ENCODE data around the gene FCHO1.
"Not testable (repeated sequence)": the region's sequence is repeated elsewhere in the genome, so short reads cannot be mapped to it uniquely, and the experiment has no call there.

FCHO1 gene

DNA sequence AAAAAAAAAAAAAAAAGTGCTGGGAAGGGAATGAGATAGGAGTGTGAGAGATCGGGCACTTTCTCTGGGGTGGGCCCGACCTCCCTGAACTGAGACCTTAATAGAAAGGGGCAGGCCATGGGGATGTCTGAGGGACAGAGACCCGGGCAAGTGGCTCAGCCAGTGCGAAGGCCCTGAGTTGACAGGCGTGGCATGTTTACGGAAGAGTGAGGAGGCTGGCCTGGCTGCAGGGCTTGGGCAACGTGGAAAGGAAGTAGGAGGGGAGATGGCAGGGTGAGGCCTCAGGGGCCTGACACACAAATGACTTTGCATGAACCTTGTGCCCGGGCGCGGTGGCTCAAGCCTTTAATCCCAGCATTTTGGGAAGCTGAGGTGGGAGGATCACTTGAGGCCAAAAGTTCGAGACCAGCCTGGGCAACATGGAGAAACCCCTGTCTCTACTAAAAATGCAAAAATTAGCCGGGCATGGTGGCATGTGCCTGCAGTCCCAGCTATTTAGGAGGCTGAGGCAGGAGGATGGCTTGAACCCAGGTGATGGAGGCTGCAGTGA, 13.9 kb downstream of the FCHO1 start:
- no peak for DNase-seq

DNA sequence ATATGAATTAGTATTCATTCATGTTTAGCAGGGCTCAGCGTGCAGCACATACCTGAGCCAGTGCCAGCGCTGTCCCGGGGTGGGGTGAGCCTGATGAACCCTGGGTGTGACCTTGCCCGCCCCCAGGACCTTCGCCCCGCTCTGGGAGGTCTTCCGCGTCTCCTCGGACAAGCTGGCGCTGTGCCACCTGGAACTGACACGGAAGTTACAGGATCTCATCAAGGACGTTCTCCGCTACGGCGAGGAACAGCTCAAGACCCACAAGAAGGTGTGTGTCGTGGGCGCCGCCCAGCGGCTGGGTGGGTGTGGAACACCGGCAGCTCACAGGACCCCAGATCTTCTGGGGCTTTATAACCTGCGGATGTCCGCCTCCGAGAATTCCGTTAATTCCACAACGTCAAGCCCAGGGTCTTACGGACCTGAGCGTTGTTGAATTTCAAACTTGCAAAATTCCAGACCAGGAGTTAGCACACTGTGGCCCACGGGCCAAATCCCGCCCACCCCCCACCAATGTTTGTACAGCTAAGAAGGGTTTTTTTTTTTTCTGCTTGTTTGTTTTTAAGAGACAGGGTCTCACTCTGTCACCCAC, 15.4 kb downstream of the FCHO1 start:
- peak; percentile 66 for DNase-seq

DNA sequence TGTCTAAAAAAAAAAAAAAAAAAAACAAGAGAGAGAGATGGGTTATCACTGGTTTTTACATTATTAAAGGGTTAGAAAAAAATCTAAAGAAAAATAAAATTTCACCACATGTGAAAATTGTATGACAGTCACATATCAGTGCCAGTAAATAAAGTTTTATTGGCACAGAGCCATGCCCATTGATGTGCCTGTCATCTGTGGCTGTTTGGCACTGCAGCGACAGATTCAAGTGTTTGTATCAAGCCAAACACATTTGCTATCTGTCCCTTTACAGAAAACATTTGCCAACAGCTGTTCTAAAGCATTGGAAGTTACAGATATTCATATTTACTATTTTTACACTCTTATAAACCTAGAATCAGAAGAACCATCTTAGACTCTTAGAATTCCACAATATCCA, 16.3 kb downstream of the FCHO1 start:
- no peak for DNase-seq

- DNase-seq = no peak
Observed at GRCh38 chr19:17770613-17771012, 19.3 kb downstream of the FCHO1 start.

DNA sequence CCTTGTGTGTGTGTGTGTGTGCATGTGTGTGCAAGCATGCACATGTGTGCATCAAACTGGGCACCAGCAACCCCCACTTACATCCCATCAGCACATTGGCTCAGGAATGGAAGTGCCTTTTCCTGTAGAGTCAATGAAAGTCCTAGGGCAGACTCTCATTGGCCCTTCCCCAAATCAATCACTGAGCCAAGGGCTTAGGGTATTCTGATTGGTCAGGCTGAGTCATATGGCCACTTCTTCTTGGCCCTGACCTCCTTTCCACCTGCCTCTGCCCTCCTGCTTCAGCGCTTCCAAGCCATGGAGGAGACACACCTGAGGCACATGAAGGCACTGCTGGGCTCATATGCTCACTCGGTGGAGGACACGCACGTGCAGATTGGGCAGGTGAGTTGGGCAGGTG, 20.9 kb downstream of the FCHO1 start:
- no peak for DNase-seq

DNA sequence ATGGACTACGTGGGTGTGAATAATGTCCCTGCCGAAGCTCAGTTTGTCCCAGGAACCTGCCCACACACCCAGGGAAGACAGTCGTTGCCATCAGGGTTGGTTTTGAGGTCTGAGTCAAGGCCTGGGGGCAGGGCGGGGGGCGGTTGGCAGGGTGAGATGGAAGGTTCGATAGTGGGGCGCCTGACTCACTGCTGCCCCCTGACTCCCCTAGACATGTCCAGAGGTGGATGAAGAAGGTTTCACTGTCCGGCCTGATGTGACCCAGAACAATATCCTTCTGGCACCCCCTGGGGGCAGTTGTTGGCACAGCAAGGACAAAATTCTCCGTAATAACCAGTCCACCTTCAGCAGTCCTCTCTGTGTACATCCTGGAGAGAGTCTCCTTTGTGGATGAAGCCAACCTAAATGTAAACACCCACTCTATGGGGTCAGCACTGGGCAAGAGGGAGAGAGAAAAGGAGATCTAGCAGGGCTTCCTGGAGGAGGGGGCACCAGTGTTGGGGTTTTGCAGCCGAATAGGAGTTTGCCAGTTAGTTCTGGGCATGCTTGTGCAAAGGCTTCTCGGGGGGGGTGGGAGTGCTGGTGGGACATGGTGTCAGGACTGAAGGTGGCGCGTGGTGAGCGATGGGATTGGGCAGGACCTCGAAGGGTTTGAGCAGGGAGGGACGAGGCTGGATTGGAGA, 24.1 kb downstream of the FCHO1 start:
- no peak for DNase-seq

- no peak for DNase-seq
Observed at GRCh38 chr19:17775991-17776803, 24.9 kb downstream of the FCHO1 start.

GRCh38 chr19:17777840-17778239, 26.6 kb downstream of the FCHO1 start:
- not testable (repeated sequence) for DNase-seq

DNA sequence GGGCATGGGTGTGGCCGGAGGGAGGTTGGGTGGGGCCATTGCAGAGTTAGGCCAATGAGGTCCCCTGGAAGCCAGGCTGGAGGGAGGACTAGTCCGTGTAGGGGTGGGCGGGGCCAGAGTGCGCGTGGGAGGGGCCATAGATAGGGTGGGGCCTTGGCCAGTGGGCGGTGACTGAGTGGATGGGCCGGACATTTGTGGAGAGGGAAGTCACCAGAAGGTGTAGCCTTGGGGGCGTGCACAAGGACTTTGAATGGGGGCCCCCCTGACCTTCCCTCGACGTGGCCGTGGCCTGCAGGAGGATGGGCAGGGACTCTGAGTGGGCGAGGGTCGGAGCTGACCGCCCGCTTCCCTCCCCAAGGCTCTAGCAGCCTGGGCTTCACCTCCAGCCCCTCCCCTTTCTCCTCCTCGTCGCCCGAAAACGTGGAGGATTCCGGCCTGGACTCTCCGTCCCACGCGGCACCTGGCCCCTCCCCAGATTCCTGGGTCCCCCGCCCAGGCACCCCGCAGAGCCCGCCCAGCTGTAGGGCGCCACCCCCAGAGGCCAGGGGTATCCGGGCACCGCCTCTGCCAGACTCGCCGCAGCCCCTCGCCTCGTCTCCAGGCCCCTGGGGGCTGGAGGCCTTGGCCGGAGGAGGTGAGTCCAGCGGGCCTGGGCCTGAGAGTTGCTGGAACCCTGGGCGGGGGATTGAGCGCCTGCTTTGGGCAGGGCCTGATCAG, 27.1 kb downstream of the FCHO1 start:
- no peak for DNase-seq

DNA sequence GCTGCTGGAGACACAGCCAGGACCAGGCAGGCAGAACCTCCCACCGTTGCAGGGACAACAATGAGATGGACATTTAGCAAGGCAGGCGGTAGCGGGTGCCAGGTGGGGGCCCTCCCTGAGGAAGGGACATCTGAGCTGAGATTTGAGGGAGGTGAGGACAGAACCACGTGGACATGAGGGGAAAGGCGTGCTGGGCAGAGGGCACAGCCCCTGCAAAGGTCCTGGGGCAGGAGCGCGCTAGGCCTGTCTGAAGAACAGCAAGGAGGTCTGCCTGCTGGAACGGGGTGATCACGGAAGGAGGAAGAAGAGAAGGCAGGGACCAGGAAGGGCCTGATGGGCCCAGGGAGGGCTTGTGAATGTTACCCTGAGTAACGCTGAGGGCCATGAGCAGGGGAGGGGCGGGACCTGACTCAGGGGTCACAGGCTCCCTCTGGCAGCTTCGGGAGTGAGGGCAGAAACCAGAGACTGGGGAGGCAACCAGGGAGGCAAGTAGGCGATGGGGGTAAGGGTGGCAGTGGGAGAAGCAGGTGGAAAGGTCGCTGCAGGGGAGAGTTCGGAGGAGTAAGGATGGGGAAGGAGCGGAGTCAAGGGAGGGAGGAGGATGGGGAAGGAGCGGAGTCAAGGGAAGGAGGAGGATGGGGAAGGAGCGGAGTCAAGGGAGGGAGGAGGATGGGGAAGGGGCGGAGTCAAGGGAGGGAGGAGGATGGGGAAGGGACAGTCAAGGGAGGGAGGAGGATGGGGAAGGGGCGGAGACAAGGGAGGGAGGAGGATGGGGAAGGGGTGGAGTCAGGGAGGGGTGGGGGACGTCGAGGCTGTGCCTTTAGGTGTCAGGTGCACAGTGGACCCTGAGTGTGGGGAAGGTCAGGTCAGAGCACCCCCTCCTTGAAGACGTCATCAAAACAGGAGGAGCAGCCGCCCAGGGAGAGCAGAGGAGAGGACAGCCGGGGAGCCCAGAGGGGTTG, 28.0 kb downstream of the FCHO1 start:
- DNase-seq = no peak

- no peak for DNase-seq
Observed at GRCh38 chr19:17780781-17781180, 29.5 kb downstream of the FCHO1 start.

DNA sequence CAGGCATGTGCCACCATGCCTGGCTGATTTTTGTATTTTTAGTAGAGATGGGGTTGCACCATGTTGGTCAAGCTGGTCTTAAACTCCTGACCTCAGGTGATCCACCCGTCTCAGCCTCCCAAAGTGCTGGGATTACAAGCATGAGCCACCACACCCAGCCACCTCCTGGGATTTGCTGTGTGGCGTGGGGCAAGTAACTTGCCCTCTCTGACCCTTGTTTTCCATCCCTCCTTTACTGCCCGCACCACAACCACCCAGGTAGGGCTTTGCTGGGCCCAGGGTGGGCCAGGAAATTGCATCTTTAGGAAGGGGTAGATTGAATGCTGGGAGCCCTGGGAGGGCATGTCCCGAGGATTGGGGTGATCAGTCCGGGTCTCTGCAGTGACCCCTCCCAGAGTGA, 32.4 kb downstream of the FCHO1 start:
- not testable (repeated sequence) for DNase-seq

DNA sequence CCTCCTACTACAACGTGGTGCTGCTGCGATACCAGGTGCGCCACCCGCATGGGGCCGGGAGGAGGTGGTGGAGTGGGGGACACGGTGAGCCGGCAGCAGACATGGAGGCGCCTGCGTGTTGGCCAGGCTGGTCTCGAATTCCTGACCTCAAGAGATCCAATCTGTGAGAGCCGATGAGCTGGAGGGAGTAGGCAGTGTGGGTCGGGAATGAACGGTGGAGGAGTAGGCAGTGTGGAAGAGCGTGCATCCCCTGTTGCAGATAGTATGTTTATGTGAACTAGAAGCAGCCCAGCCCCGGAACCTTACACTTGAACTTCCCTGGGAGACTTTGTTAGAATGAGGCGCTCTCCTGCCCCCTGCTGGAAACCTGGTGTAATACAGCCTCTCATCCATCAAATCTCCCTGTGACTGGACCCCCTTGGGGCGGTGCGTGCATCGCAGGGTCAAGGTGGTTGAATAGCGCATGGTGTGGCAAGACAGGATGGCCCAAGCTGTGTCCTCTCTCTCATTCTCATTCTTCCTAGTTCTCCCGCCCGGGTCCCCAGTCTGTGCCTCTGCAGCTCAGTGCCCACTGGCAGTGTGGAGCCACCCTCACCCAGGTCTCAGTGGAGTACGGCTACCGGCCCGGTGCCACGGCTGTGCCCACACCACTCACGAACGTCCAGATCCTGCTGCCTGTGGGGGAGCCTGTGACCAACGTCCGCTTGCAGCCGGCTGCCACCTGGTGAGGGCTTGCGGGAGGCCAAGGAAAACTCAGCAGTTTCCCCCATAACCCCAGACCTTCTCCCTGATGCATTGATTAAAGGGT, 33.1 kb downstream of the FCHO1 start:
- DNase-seq = peak; percentile 75

GRCh38 chr19:17787274-17787913, 36.1 kb downstream of the FCHO1 start:
- no peak for DNase-seq

DNA sequence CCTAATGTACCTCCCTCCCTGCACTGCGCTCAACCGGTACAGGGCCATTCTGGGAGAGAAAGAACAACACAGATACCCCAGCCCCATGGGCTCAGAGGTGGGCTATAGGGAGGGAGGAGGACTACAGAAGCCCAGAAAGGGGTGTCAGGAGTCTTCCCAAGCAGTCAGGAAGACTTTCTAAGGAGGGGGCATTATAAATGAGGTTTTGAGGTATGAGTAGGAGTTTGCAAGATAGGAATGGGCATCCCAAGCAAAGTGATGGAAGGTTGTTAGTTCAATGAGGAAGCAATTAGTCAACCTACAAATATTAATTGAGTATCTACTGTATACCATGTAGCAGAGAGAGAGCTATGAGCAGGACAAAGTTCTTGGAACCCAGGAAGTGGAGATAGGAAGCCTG, 37.4 kb downstream of the FCHO1 start:
- no peak for DNase-seq

- DNase-seq = no peak
Observed at GRCh38 chr19:17790059-17790780, 38.9 kb downstream of the FCHO1 start.

- DNase-seq = no peak
Observed at GRCh38 chr19:17794412-17794730, 43.1 kb downstream of the FCHO1 start.

GRCh38 chr19:17794731-17795494, 43.6 kb downstream of the FCHO1 start, which contains the start of gene B3GNT3:
B3GNT3 (plus strand) TSS chr19:17795138; CDS start chr19:17807808, 12,670 bp downstream.
- no peak for DNase-seq

DNA sequence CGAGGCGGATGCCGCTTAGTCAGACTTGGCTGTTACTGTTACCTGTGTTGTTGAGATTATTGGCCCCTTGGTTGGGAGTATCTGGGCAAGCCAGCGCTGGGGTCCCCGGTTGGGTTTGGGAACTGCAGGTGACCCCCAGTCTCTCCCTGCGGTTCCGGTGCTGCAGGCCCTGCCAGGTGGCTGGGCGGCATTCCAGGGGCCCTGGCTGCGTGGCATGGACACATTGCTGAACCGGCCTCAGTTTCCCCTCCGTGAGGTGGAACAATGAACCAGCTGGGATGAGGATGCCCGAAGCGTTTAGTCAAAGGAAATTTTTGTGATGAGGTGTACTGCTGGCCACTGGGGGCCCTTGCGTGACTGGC, 44.2 kb downstream of the FCHO1 start:
- DNase-seq = no peak
